Pons (tissue), 1 donor: ENCODE results near the gene CSRNP3.

ENCODE experiments used
- DNase-seq: peaks from one replicate; pipeline ENCODE4 v3.0.0-alpha.2; 2016; ENCODE audit warnings: low spot score

CSRNP3 gene

DNA sequence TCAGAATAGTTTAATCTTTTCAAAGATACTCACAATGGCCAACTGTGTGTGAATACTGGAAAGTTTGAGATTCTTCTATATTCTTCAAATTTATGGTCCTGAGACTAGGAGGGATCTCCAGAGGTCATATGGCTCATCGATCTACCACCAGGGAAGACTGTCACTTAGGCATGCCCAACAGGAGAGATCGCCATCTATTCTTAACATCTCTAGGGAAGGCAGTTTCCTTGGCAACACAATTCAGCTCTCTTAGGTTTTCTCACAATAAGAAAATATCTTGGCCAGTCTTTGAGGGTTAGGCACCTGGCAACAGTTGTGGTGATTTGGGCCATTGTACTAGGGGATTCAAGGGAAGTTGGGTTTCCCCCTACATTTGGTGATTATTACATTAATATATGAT, 217.3 kb downstream of the CSRNP3 start:
- no peak for DNase-seq

DNA sequence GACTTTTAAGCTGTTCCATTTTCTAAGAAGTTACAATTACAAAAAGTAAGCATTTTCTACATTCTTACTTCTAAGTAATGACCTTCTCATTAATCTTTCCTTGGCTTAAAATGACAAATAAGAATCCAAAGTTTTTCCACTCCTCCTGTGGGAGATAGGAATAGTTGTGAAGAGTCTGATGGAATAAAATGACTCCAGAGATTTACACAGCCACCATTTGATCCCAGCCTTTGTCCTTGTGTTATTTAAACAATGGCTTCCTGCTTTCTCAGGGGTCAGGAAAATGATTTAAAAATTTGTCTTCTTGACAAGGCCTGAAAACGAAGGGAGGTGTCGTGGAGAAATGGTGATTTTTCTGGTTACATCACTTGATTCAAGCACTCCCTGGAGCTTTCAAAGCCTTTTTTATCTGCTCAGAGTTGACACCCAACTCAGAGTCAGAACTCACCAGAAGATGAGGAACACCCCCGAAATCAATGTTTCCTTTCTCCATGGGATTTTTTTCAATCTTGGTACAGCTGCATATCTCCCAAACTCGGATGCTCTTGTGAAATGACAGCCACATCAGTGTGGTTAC, 218.0 kb downstream of the CSRNP3 start:
- no peak for DNase-seq

DNA sequence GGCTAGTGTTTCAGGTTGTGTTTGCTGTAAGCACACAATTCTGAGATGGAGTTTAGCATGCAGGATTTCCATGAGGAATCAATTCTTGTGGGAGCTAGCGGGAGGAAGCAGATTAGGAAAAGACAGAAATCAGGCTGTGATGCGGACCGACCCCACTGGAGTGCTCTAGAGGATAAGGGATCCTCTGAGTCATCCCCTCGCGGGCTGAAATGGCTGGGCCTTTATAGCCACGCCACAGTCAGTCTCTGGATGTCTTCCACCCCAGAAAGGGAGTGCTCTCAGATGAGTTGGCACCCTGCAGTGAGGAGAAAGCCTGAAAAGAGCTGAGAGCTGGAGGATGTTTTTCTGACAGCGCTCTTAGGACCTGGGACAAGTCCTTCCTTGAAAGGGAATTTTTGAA, 222.1 kb downstream of the CSRNP3 start:
- no peak for DNase-seq

DNA sequence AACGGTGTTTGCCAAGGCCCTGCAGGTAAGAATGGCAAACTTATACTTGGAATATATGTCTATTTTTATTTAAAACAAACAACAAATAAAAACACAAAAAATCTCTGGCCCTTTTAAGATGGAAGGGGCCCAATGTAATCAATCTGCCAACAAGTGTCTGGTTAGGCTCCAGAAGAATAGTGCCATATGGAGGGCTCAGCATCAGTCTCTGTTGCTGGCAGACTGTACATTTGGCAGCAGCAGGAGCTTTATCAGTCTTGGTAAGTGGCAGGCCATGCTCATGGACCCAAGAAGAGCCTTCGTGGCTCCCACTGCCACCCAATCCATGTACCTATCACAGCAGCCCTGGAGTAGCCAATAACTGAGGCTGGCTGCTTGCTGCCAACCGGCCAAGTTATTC, 223.4 kb downstream of the CSRNP3 start:
- DNase-seq = no peak

DNA sequence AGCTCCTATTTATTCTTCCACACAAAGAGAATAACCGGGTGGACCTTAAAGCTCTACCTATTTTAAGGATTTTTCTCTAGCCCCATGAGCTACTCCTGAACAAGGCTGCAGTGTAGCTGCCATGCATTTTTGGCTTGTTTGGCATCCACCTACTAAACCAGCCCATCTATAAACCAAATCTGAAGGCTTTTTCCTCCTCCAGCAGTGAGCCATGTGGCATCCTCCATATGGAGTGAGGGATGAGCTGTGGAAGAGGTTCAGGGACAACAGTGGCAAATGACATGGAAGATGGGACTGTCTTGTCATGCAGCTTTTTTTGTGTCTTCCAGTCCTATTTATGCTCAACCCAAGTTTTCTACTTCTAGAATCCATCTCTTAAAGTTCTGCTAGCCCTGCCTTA, 224.3 kb downstream of the CSRNP3 start:
- no peak for DNase-seq

DNA sequence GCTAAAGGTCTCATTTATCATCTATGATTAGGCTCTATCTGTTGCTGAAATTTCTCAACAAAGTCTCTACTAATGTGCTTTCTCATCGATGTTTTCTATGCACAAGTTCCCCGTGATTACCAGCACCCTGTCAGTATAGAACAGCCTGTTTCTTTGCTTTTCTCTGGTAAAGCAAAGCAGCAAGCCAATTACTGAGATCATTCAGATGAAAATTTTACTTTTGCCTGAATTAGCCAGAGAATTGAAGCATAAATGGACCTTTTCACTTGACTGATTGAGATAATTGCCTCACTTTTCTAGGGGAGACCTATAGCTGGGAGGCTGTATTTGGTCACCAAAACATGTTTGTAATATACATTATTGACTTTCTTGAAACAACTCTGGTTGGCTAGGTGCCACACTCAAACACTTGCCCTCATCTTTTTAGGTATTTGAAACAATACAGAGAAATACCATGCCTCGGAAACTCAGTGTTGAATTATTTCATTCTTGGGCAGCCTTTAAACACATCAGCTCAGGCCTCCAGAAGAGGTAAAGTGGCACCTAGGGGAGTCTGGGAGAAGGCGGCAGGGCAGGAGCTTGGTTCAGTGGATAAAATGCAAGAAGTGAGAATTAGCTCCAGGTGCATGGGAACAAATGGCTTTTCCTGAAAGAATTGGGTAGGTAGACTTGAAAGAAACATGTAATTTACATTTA, 228.4 kb downstream of the CSRNP3 start:
- no peak for DNase-seq

DNA sequence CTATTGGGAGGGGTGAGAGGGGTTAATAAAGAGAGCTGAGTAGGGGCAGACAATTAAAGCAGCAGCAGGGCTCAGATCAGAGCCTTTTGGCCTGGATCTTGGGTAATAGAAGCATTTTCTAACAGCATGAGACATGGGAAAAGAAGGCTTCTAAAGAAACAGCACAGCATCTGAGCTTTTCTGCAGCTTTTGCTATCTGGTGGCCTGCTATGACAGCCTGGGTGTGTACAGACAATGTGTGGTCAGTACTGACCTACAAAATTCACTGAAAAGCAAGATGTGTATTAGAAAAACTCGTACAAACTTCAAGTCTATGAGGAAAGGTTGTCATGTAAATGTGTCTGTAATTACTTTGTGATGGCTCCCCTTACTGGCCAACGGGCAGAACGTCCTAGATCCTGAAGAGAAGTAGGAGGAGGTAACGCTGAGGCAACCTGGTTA, 229.0 kb downstream of the CSRNP3 start:
- DNase-seq = peak; percentile 76

DNA sequence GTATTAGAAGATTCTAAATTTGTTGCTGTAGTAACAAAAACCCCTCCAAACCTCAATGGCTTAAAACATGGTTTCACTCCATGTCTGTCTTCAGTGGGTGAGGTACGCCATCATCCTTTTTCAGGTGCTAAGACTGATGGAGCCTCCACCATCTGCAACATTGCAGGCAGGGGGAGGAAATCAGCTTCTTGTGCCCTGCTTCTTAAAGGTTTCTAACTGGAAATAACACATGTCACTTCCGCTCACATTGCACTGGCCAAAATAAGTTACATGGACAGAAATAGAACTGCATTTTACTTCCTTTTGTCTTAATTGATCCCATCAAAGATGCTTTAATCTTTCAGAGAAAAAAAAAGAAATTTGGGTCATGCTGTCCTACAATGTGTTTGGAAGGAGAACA, 230.4 kb downstream of the CSRNP3 start:
- no peak for DNase-seq

DNA sequence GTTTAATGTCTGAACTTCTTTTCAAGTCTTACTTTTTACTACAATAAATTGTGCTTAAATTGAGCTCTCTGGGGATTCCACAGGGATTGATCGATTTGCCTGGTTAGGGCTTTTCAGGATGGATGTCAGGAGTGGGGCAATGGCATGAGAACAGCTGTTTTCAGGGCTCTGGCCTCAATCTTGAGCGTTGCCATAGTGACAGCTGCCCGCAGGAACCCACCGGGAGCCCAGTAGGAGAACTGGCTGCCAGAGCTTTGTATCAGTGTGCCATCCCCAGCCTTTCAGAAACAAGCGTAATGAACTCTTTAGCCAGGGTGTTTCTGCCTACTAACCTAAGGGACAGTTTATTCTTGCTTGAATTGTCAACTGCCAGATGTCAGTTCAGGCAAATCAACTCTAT, 231.0 kb downstream of the CSRNP3 start:
- DNase-seq = no peak

DNA sequence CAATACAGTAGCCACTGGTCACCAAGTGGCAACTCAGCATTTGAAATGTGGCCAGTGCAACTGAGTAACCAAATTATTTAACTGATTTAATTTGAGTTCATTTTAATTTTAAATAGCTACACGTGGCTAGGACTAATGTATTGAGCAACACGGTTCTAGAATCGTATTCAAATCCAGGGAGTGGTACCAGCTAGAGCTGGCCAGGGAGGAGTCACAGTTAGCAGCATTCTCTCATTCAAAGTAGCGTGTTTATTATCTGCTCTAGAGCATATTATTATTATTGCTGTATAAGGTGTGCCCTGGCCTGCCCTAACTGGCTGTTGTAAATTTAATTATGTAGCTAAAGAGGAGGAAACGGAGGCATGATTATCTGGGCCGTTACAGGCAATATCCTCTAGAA, 231.6 kb downstream of the CSRNP3 start:
- no peak for DNase-seq

DNA sequence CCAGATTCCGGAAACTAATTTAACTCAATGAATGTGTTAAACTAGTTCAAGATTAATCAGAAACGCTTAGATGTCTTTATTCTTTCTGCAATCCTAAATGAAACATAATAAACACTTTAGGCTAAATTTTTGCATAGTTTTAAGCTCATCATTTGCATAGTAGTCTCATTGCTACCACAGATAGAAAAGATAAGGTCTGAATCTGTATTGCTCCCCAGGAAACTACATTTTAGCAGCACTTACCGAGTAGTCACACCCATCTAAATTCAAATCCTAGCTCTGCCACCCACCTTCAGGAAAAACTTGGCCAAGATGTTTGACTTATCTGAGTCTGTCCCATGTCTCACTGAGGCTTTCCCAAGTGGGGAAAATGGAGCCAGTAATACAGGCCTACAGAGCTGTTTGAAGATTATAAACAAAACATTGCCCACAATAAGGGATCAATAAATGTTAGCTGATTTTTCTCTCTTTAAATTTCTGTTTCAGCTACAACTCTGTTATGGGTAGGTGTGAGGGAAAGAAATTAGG, 237.5 kb downstream of the CSRNP3 start:
- DNase-seq = no peak

DNA sequence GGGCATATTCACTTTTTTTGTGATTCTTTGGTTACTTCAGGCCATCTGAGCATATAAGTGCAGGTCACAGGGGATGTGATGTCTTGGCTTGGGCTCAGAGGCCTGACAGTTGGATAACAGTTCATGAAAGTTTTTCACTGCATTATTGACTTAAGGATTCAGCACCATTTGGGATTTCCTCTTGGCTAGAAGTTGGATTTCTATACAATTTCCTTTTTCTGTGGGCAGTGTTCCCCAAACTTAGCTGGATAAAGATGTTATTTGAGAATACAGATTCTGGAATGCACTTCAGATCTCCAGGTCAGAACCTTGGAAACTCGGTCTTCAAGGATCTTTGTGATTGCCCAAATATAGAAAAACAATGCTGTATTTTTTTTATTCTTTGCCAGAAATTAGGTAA, 246.6 kb downstream of the CSRNP3 start:
- no peak for DNase-seq

DNA sequence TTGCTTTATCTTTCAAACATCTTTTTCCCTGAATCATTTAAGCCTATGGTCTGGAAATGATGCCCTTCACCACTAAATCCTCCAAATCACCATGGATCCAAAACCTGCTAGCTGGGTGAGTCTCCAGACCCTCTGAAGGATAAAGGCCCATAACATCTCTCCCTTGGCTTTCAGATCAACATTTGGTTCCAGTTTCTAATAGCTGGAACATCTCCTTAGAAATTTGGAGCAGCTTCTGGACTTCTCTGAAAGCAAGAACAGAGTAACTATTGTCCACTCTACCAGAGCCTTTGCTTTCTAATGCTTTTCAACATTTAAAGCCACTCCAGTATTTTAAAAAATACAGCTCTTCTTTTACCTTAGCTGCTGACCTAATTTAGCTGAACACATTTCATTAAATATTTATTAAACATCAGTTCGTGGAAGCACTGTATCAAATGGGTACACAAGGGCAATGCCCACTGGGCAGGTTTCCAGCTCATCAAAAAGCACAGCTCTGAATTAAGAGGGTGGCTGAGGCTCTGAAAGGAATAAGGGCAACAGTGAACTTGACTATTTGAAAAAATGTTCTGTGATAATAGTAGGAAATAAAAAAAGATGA, 249.2 kb downstream of the CSRNP3 start:
- DNase-seq = peak; percentile 74

DNA sequence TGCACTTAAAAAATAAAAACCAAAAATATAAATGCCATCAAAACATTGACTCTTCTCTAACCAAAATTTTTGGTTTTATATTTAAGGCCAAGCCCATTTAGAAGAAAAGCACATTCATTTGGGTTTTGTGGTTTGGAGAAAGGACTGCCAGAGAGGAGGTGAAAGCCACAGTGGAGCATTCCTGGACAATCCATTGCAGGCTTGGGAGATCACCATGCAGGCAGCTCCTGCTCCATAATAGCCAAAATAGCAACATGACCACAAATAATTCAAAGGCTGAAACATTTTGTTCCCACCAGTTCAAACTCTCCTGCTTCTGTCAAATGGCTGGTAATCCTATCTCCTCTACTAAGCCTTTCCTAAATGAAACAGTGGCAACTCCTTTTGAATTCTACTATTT, 251.0 kb downstream of the CSRNP3 start:
- DNase-seq = no peak

DNA sequence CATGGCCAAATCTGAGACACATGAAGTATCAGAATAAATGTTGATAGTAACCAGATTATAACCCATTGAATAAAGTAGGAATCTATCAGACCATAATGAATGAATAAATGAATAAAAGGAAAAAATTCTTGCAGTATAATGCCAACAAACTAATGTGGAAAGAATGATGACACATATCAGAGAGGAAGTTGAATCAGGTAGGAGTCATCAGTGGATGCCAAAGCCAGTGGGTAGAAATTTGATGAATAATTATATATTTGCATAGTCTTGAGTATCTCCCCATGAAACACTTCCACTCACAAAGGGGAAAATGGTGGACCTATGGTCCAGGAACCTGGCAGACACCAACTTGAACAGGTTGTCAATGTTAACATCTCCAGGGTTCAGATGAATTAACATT, 255.9 kb downstream of the CSRNP3 start:
- no peak for DNase-seq
